A673 (cell line): ENCODE results near the gene B3GNT7. TPM values are rescaled to one million over a fixed set of nuclear protein-coding genes. Genes with fewer than 3 reads are reported as not detected.
A peak's percentile ranks its signal among the peaks of the same experiment; 100 is the strongest.

Experiments
- BruUV-seq: library from RNA; stranded (reverse); fragments of 400-500 nt; replicated peaks from 2 replicates; lab custom pipeline; 2021; lab: Mats Ljungman, UMichigan
- CTCF ChIA-PET: fragments of 300-600 bp; sonication (Branson Sonifier 250); formaldehyde crosslinking; loops from one replicate; lab custom pipeline; 2022; ENCODE audit warnings: antibody characterized with exemption; lab: Charles Lee
- POLR2A ChIA-PET: fragments of 300-600 bp; sonication (Branson Sonifier 250); formaldehyde crosslinking; loops from one replicate; lab custom pipeline; 2022; ENCODE audit warnings: antibody characterized with exemption; ENCODE audit not compliant: low non-redundant PET; lab: Charles Lee
- DNase-seq: peaks from one replicate; pipeline ENCODE4 v3.0.0-alpha.2; 2015; ENCODE audit warnings: low spot score
- H3K27ac ChIP-seq: fragments of 200-600 bp; sonication (generic); 2 replicates; pipeline ENCODE4 v1.5.1; 2016; ENCODE audit warnings: mixed run types, low read depth, mild to moderate bottlenecking, mixed read lengths, antibody characterized with exemption, low read length; ENCODE audit not compliant: poor library complexity, severe bottlenecking
- H3K27me3 ChIP-seq: fragments of 200-600 bp; sonication (generic); replicated peaks from 2 replicates; pipeline ENCODE4 v1.6.1; 2017; ENCODE audit warnings: mixed run types, low read depth, mild to moderate bottlenecking, mixed read lengths, antibody characterized with exemption, low read length; ENCODE audit not compliant: insufficient read depth, poor library complexity
- H3K36me3 ChIP-seq: fragments of 200-600 bp; sonication (generic); 2 replicates; pipeline ENCODE4 v1.6.1; 2016; ENCODE audit warnings: mixed run types, mild to moderate bottlenecking, mixed read lengths, antibody characterized with exemption, low read length; ENCODE audit not compliant: insufficient read depth, poor library complexity, severe bottlenecking
- H3K4me1 ChIP-seq: fragments of 200-600 bp; sonication (generic); 2 replicates; pipeline ENCODE4 v1.6.1; 2017; ENCODE audit warnings: mixed run types, mild to moderate bottlenecking, mixed read lengths, antibody characterized with exemption, low read length; ENCODE audit not compliant: insufficient read depth, poor library complexity, severe bottlenecking
- H3K4me3 ChIP-seq: fragments of 200-600 bp; sonication (generic); 2 replicates; pipeline ENCODE4 v1.5.1; 2016; ENCODE audit warnings: low read depth, mixed run types, mild to moderate bottlenecking, mixed read lengths, low read length; ENCODE audit not compliant: poor library complexity, severe bottlenecking
- H3K9me3 ChIP-seq: fragments of 200-600 bp; sonication (generic); 2 replicates; pipeline ENCODE4 v1.6.1; 2016; ENCODE audit warnings: mixed run types, low read depth, mild to moderate bottlenecking, mixed read lengths, antibody characterized with exemption, low read length; ENCODE audit not compliant: poor library complexity, severe bottlenecking
- CTCF ChIP-seq: fragments of 300-800, 200-600 bp; sonication (generic); conservative IDR thresholded peaks from 2 replicates; pipeline ENCODE4 v1.5.1; 2017; ENCODE audit warnings: low read depth, mild to moderate bottlenecking, antibody characterized with exemption, low read length, moderate library complexity, mixed read lengths
- EZH2 ChIP-seq: fragments of 200-600 bp; sonication (generic); IDR thresholded peaks from 2 replicates; pipeline ENCODE4 v1.6.1; 2017; ENCODE audit warnings: borderline replicate concordance, low read depth, mild to moderate bottlenecking, mixed read lengths, antibody characterized with exemption, low read length; ENCODE audit not compliant: poor library complexity, severe bottlenecking
- intact Hi-C: fragments of 100-400 bp; cut with micrococcal nuclease; formaldehyde crosslinking; loops from one replicate; pipeline ENCODE4 v1.10.0; 2022; ENCODE audit not compliant: unreplicated experiment
- total RNA-seq: library from RNA; stranded (reverse); gene quantifications from 2 replicates; pipeline ENCODE4 v1.2.3, GENCODE V29; 2021

The B3GNT7 gene
- total RNA-seq, 1 experiment from 2014 or later: not detected

- no TSS peak for BruUV-seq
- DNase-seq: no peak
- ChIA-PET CTCF (no interaction called here), POLR2A (no interaction called here)
- H3K27me3 ChIP-seq: peaks cover 20% of the 10 kb centered on the region
- H3K36me3 ChIP-seq: no peaks in the 10 kb centered on the region
- no peaks in the 10 kb centered on the region for H3K9me3 ChIP-seq
- intact Hi-C loops: no loop called here
- no peaks in the 10 kb centered on the region for H3K4me1 ChIP-seq
- no peak for TF ChIP-seq EZH2
- TF ChIP-seq CTCF: no peak
- no peak overlapping the region for H3K4me3 ChIP-seq
- H3K27ac ChIP-seq: no peak overlapping the region
These were observed 2.9 kb upstream of the B3GNT7 start for GRCh38 chr2:231392431-231393148.

- TF ChIP-seq EZH2: no peak
- TF ChIP-seq CTCF: no peak
- no peak for DNase-seq
- intact Hi-C loops: no loop called here
- ChIA-PET CTCF (interaction anchor here (0.6 kb wide), 1 partner anchor 25 kb away, joined by 5 read pairs; no protein-coding TSS in a partner anchor), POLR2A (no interaction called here)
- Histone ChIP-seq H3K27me3 (peaks cover 20% of the 10 kb centered on the region), H3K4me3 (no peak overlapping the region), H3K27ac (no peak overlapping the region), H3K9me3 (no peaks in the 10 kb centered on the region), H3K4me1 (no peaks in the 10 kb centered on the region), H3K36me3 (no peaks in the 10 kb centered on the region)
- BruUV-seq: no TSS peak
These were observed 2.1 kb upstream of the B3GNT7 start for GRCh38 chr2:231393149-231394131.

GRCh38 chr2:231394211-231395141 lies 1.0 kb upstream of the B3GNT7 start:
- no peaks in the 10 kb centered on the region for H3K4me1 ChIP-seq
- intact Hi-C loops: no loop called here
- TF ChIP-seq EZH2: no peak
- TF ChIP-seq CTCF: peak; percentile 22; the same call in 1 of the 2 replicates
- H3K36me3 ChIP-seq: no peaks in the 10 kb centered on the region
- no peak overlapping the region for H3K4me3 ChIP-seq
- H3K9me3 ChIP-seq: no peaks in the 10 kb centered on the region
- no peak overlapping the region for H3K27ac ChIP-seq
- CTCF ChIA-PET: interaction anchor here (0.6 kb wide), 1 partner anchor 24 kb away, joined by 5 read pairs; no protein-coding TSS in a partner anchor
- H3K27me3 ChIP-seq: peaks cover 20% of the 10 kb centered on the region
- BruUV-seq: no TSS peak
- POLR2A ChIA-PET: no interaction called here
- DNase-seq: no peak
